AG08395 (cell line): Measurements from ENCODE around the gene ANKRD60.

ENCODE experiments used
- DNase-seq: peaks from one replicate; pipeline ENCODE4 v3.0.0; 2012; ENCODE audit warnings: mixed read lengths, low spot score

ANKRD60 gene

GRCh38 chr20:58228484-58229197, at the start of gene ANKRD60:
TSS of gene ANKRD60 (minus strand) at chr20:58228653. CDS start at chr20:58228653, 0 bp downstream.
- DNase-seq: peak; percentile 17

GRCh38 chr20:58277578-58278472, 49.4 kb upstream of the ANKRD60 start:
- DNase-seq: no peak

GRCh38 chr20:58277107-58277506, 48.7 kb upstream of the ANKRD60 start:
- no peak for DNase-seq

GRCh38 chr20:58274384-58274783, 45.9 kb upstream of the ANKRD60 start:
- no peak for DNase-seq

GRCh38 chr20:58271606-58272351, 43.3 kb upstream of the ANKRD60 start:
- DNase-seq: no peak

- no peak for DNase-seq
Observed at GRCh38 chr20:58268936-58269619, 40.6 kb upstream of the ANKRD60 start.

GRCh38 chr20:58268421-58268821, 40.0 kb upstream of the ANKRD60 start:
- DNase-seq: no peak

- no peak for DNase-seq
Observed at GRCh38 chr20:58267389-58268215, 39.1 kb upstream of the ANKRD60 start.

- no peak for DNase-seq
Observed at GRCh38 chr20:58264271-58264670, 35.8 kb upstream of the ANKRD60 start.

- no peak for DNase-seq
Observed at GRCh38 chr20:58261660-58262059, 33.2 kb upstream of the ANKRD60 start.

GRCh38 chr20:58260006-58260405, 31.6 kb upstream of the ANKRD60 start:
- no peak for DNase-seq

- no peak for DNase-seq
Observed at GRCh38 chr20:58256842-58257241, 28.4 kb upstream of the ANKRD60 start.

- DNase-seq: no peak
Observed at GRCh38 chr20:58256307-58256706, 27.9 kb upstream of the ANKRD60 start.

GRCh38 chr20:58254890-58255289, 26.4 kb upstream of the ANKRD60 start:
- DNase-seq: no peak

GRCh38 chr20:58251979-58252591, 23.6 kb upstream of the ANKRD60 start:
- peak; percentile 95 for DNase-seq

- DNase-seq: no peak
Observed at GRCh38 chr20:58251348-58251978, 23.0 kb upstream of the ANKRD60 start.

- DNase-seq: no peak
Observed at GRCh38 chr20:58246346-58246745, 17.9 kb upstream of the ANKRD60 start.

GRCh38 chr20:58245931-58246330, 17.5 kb upstream of the ANKRD60 start:
- DNase-seq: no peak

- no peak for DNase-seq
Observed at GRCh38 chr20:58245181-58245891, 16.9 kb upstream of the ANKRD60 start.
